HepG2 (cell line): Measurements from ENCODE around the gene NFYC. TPM values are rescaled to one million over a fixed set of nuclear protein-coding genes. Genes with fewer than 3 reads are reported as not detected.

ENCODE experiments used
- ATAC-seq: fragments of 200-7000 bp; cut with Tn5 transposase; 3 replicates; pipeline ENCODE4 v1.9.1; 2020; ENCODE audit warnings: mild to moderate bottlenecking, moderate library complexity
- BruUV-seq: library from RNA; stranded (reverse); fragments of 400-500 nt; replicated peaks from 2 replicates; lab custom pipeline; 2021; lab: Mats Ljungman, UMichigan
- CTCF ChIA-PET: fragments of 300-600 bp; formaldehyde crosslinking; extraction: SDS; loops from one replicate; lab custom pipeline; 2021; ENCODE audit warnings: low total read pairs, inconsistent platforms, low intra/inter-chr PET ratio; lab: Yijun Ruan, JAX
- POLR2A ChIA-PET: fragments of 350-600 bp; sonication (Branson Sonifier 250); formaldehyde crosslinking; loops from one replicate; lab custom pipeline; 2020; ENCODE audit warnings: antibody characterized with exemption, inconsistent platforms; lab: Yijun Ruan, JAX
- DNase-seq: peaks from one replicate; pipeline ENCODE4 v3.0.0-alpha.2; 2015; ENCODE audit warnings: low spot score
- FAIRE-seq: peaks from 3 replicates; lab custom pipeline; 2011; peaks lifted over from hg19 to GRCh38; lab: Jason Lieb, UNC
- H2AFZ ChIP-seq: one replicate; pipeline ENCODE4 v1.6.1; 2011; ENCODE audit warnings: low read length, inconsistent platforms
- H3K27ac ChIP-seq: fragments of 300-600 bp; 3 replicates; pipeline ENCODE4 v1.8.0; 2011; ENCODE audit warnings: mixed run types, mild to moderate bottlenecking, mixed read lengths, low read length, inconsistent platforms; ENCODE audit not compliant: insufficient read depth; ENCODE audit errors: extremely low read length
- H3K27me3 ChIP-seq, 2 experiments: fragments of 200-600 bp in 1 of 2; 2 replicates in 1 of 2; 3 replicates in 1 of 2; pipeline versions ENCODE4 v1.6.0 to v1.8.0; 2011; ENCODE audit warnings: low read length in 2 of 2, mild to moderate bottlenecking in 2 of 2, moderate library complexity in 2 of 2, inconsistent platforms in 1 of 2; ENCODE audit not compliant: insufficient read depth in 2 of 2, control insufficient read depth in 1 of 2
- H3K36me3 ChIP-seq, 2 experiments: fragments of 200-600 bp in 1 of 2; replicated peaks in 1 of 2; 2 replicates in 1 of 2; 3 replicates in 1 of 2; pipeline versions ENCODE4 v1.5.1 to v1.8.0; 2011; ENCODE audit warnings: low read length in 2 of 2, inconsistent platforms in 1 of 2; ENCODE audit not compliant: insufficient read depth in 2 of 2, control insufficient read depth in 1 of 2
- H3K4me1 ChIP-seq: 2 replicates; pipeline ENCODE4 v1.5.1; 2012; ENCODE audit warnings: low read length, inconsistent platforms; ENCODE audit not compliant: insufficient read depth
- H3K4me2 ChIP-seq: 2 replicates; pipeline ENCODE4 v1.6.0; 2011; ENCODE audit warnings: low read depth, low read length, inconsistent platforms
- H3K4me3 ChIP-seq, 3 experiments: fragments of 200-600 bp in 1 of 3; sonication (generic), shearing (Covaris generic) in 1 of 3; replicated peaks in 1 of 3; 2 replicates each; pipeline ENCODE4 v1.5.1; 2011 to 2016; ENCODE audit warnings: low read length in 3 of 3, inconsistent platforms in 2 of 3, low read depth in 2 of 3, mild to moderate bottlenecking in 2 of 3, control low read depth in 1 of 3, mixed read lengths in 1 of 3; ENCODE audit not compliant: insufficient read depth in 1 of 3
- H3K79me2 ChIP-seq: one replicate; pipeline ENCODE4 v1.6.1; 2011; ENCODE audit warnings: low read length, inconsistent platforms; ENCODE audit not compliant: insufficient read depth
- H3K9ac ChIP-seq: 2 replicates; pipeline ENCODE4 v1.6.0; 2011; ENCODE audit warnings: mild to moderate bottlenecking, low read depth, low read length, inconsistent platforms; ENCODE audit not compliant: insufficient read depth
- H3K9me3 ChIP-seq: 2 replicates; pipeline ENCODE4 v1.5.1; 2012; ENCODE audit warnings: mild to moderate bottlenecking, low read length
- H4K20me1 ChIP-seq: 2 replicates; pipeline ENCODE4 v1.6.0; 2011; ENCODE audit warnings: inconsistent platforms, mild to moderate bottlenecking, low read length, moderate library complexity; ENCODE audit not compliant: insufficient read depth
- CHD4 ChIP-seq: fragments of 200-600 bp; sonication (generic); IDR thresholded peaks from 2 replicates; pipeline ENCODE4 v1.7.0; 2017; ENCODE audit warnings: mild to moderate bottlenecking, low read length, borderline replicate concordance
- FIP1L1 ChIP-seq: fragments of 200-400 bp; formaldehyde crosslinking; IDR thresholded peaks from 2 replicates; pipeline ENCODE4 v1.6.1; 2018; ENCODE audit warnings: low read depth, mild to moderate bottlenecking, low read length, moderate library complexity, borderline replicate concordance; ENCODE audit not compliant: insufficient read depth
- HHEX ChIP-seq: IDR thresholded peaks from 2 replicates; pipeline ENCODE4 v1.6.1; 2016; ENCODE audit warnings: control low read depth
- ISX ChIP-seq: sonication (generic); formaldehyde crosslinking; conservative IDR thresholded peaks from 2 replicates; pipeline ENCODE4 v1.5.0; 2020; ENCODE audit warnings: missing genetic modification reagents
- JARID2 ChIP-seq: sonication (generic); formaldehyde crosslinking; IDR thresholded peaks from 2 replicates; pipeline ENCODE4 v1.8.1; 2023; ENCODE audit warnings: missing genetic modification reagents, inconsistent platforms; ENCODE audit not compliant: insufficient replicate concordance
- KLF9 ChIP-seq: IDR thresholded peaks from 2 replicates; pipeline ENCODE4 v1.6.1; 2016; ENCODE audit warnings: low read depth
- SSRP1 ChIP-seq: IDR thresholded peaks from 2 replicates; pipeline ENCODE4 v1.6.1; 2016; ENCODE audit warnings: control low read depth
- ZNF333 ChIP-seq: sonication (generic); formaldehyde crosslinking; IDR thresholded peaks from 2 replicates; pipeline ENCODE4 v1.4.0; 2020; ENCODE audit warnings: mild to moderate bottlenecking, missing genetic modification reagents, borderline replicate concordance
- ZNF782 ChIP-seq: sonication (generic); formaldehyde crosslinking; IDR thresholded peaks from 2 replicates; pipeline ENCODE4 v1.4.0; 2020; ENCODE audit warnings: missing genetic modification reagents, mild to moderate bottlenecking, borderline replicate concordance
- WGBS: methylation state at CpG from one replicate; pipeline ENCODE4 v1.1.6; 2017; ENCODE audit warnings: low lambda C conversion rate; 5-methylcytosine and 5-hydroxymethylcytosine counted together
- in situ Hi-C: cut with HindIII; loops from 2 replicates; pipeline ENCODE4 v1.10.0; 2017; ENCODE audit warnings: low pct_unique_long_range_greater_than_20kb; ENCODE audit not compliant: extremely low pct_ligation_motif_present
- intact Hi-C: fragments of 100-400 bp; cut with micrococcal nuclease; formaldehyde crosslinking; loops from one replicate; pipeline ENCODE4 v1.10.0; 2022; ENCODE audit not compliant: unreplicated experiment
- polyA plus RNA-seq, 8 experiments: library from polyadenylated mRNA; depleted of rRNA in 3 of 8; stranded (reverse) in 7 of 8; unstranded in 1 of 8; fragments of >200 nt; fragmentation: Illumina TruSeq in 4 of 8; extraction: Trizol in 4 of 8; gene quantifications; 2 replicates each; pipeline versions ENCODE4 v1.2.1 to v1.2.3, GENCODE V29; 2011 to 2016; ENCODE audit warnings: low read depth in 4 of 8, missing spikeins in 1 of 8, mixed read lengths in 1 of 8; ENCODE audit not compliant: insufficient read depth in 1 of 8
- total RNA-seq, 5 experiments: library from RNA; depleted of rRNA; stranded (reverse); fragments of >200 nt; fragmentation: Illumina TruSeq; extraction: Trizol; gene quantifications; 2 replicates each; pipeline ENCODE4 v1.2.3, GENCODE V29; 2016; ENCODE audit warnings: low read depth in 1 of 5
- TF ChIP-seq, protein P1 (sequence below): sonication (generic); formaldehyde crosslinking; IDR thresholded peaks from 2 replicates; pipeline ENCODE4 v1.8.0; 2022; ENCODE audit warnings: missing genetic modification reagents, mild to moderate bottlenecking, moderate library complexity, borderline replicate concordance
- TF ChIP-seq, protein P2 (sequence below): sonication (generic); formaldehyde crosslinking; IDR thresholded peaks from 2 replicates; pipeline ENCODE4 v1.4.0; 2020; ENCODE audit warnings: missing genetic modification reagents
- TF ChIP-seq, protein P3 (sequence below): sonication (generic); formaldehyde crosslinking; IDR thresholded peaks from 2 replicates; pipeline ENCODE4 v1.4.0; 2020; ENCODE audit warnings: mild to moderate bottlenecking, missing genetic modification reagents
- TF ChIP-seq, protein P4 (sequence below): sonication (generic); formaldehyde crosslinking; IDR thresholded peaks from 2 replicates; pipeline ENCODE4 v1.5.1; 2020; ENCODE audit warnings: mild to moderate bottlenecking, missing genetic modification reagents

Gene NFYC
- total and polyA plus RNA-seq, 2 of the 13 experiments (the other 11 are each of a cell fraction or from before 2014, with no cell fraction given) = 33.9 to 73.7 TPM

DNA sequence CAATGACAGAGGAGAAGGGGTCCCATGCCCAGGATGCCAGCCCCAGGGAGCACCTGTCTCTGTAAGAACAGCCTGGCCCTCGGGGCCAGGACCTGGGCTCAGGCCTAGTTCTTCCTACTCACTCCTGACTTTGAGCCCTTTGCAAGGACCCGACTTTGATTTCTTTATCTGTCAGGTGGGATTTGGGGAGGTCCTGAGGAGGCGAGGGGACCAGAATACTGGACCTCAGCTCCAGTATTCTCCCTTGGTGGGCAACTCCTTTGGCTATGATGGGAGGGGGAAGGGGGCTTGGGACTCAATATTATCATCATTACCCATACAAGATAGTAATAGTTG, 110.2 kb downstream of the NFYC start:
- no TSS peak for BruUV-seq
- intact Hi-C loops = no loop called here
- Histone ChIP-seq H2AFZ (no peak overlapping the region), H3K4me2 (peak overlapping the region; percentile 79), H3K9me3 (no peaks in the 10 kb centered on the region), H3K9ac (no peak overlapping the region), H3K4me3 (peak overlapping the region; percentile 31 to 58 (median 33); a peak in 4 of 6 replicates), H3K36me3 (no peaks in the 10 kb centered on the region), H3K79me2 (no peaks in the 10 kb centered on the region), H3K27ac (no peak overlapping the region), H3K27me3 (peaks cover 0 to 32% of the 10 kb centered on the region in 2 experiments; a peak in 4 of 5 replicates), H3K4me1 (peaks cover 24% of the 10 kb centered on the region), H4K20me1 (no peaks in the 10 kb centered on the region)
- CTCF ChIA-PET = no interaction called here
- FAIRE-seq (no peak), ATAC-seq (no peak), DNase-seq (no peak)
- in situ Hi-C loops = no loop called here
- WGBS = 32% methylated on average over 2 of the region's 3 CpGs
- POLR2A ChIA-PET = no interaction called here
- TF ChIP-seq FIP1L1 (no peak), ZNF333 (no peak), KLF9 (no peak), HHEX (no peak), ZNF782 (no peak), CHD4 (no peak), JARID2 (no peak), SSRP1 (CRISPR knock-in tag) (no peak), ISX (CRISPR knock-in tag) (no peak)
- TF ChIP-seq, protein P1, sequence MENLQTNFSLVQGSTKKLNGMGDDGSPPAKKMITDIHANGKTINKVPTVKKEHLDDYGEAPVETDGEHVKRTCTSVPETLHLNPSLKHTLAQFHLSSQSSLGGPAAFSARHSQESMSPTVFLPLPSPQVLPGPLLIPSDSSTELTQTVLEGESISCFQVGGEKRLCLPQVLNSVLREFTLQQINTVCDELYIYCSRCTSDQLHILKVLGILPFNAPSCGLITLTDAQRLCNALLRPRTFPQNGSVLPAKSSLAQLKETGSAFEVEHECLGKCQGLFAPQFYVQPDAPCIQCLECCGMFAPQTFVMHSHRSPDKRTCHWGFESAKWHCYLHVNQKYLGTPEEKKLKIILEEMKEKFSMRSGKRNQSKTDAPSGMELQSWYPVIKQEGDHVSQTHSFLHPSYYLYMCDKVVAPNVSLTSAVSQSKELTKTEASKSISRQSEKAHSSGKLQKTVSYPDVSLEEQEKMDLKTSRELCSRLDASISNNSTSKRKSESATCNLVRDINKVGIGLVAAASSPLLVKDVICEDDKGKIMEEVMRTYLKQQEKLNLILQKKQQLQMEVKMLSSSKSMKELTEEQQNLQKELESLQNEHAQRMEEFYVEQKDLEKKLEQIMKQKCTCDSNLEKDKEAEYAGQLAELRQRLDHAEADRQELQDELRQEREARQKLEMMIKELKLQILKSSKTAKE (CRISPR knock-in tag) = no peak
- TF ChIP-seq, protein P2, sequence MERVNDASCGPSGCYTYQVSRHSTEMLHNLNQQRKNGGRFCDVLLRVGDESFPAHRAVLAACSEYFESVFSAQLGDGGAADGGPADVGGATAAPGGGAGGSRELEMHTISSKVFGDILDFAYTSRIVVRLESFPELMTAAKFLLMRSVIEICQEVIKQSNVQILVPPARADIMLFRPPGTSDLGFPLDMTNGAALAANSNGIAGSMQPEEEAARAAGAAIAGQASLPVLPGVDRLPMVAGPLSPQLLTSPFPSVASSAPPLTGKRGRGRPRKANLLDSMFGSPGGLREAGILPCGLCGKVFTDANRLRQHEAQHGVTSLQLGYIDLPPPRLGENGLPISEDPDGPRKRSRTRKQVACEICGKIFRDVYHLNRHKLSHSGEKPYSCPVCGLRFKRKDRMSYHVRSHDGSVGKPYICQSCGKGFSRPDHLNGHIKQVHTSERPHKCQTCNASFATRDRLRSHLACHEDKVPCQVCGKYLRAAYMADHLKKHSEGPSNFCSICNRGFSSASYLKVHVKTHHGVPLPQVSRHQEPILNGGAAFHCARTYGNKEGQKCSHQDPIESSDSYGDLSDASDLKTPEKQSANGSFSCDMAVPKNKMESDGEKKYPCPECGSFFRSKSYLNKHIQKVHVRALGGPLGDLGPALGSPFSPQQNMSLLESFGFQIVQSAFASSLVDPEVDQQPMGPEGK (CRISPR knock-in tag) = no peak
- TF ChIP-seq, protein P3, sequence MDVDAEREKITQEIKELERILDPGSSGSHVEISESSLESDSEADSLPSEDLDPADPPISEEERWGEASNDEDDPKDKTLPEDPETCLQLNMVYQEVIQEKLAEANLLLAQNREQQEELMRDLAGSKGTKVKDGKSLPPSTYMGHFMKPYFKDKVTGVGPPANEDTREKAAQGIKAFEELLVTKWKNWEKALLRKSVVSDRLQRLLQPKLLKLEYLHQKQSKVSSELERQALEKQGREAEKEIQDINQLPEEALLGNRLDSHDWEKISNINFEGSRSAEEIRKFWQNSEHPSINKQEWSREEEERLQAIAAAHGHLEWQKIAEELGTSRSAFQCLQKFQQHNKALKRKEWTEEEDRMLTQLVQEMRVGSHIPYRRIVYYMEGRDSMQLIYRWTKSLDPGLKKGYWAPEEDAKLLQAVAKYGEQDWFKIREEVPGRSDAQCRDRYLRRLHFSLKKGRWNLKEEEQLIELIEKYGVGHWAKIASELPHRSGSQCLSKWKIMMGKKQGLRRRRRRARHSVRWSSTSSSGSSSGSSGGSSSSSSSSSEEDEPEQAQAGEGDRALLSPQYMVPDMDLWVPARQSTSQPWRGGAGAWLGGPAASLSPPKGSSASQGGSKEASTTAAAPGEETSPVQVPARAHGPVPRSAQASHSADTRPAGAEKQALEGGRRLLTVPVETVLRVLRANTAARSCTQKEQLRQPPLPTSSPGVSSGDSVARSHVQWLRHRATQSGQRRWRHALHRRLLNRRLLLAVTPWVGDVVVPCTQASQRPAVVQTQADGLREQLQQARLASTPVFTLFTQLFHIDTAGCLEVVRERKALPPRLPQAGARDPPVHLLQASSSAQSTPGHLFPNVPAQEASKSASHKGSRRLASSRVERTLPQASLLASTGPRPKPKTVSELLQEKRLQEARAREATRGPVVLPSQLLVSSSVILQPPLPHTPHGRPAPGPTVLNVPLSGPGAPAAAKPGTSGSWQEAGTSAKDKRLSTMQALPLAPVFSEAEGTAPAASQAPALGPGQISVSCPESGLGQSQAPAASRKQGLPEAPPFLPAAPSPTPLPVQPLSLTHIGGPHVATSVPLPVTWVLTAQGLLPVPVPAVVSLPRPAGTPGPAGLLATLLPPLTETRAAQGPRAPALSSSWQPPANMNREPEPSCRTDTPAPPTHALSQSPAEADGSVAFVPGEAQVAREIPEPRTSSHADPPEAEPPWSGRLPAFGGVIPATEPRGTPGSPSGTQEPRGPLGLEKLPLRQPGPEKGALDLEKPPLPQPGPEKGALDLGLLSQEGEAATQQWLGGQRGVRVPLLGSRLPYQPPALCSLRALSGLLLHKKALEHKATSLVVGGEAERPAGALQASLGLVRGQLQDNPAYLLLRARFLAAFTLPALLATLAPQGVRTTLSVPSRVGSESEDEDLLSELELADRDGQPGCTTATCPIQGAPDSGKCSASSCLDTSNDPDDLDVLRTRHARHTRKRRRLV (CRISPR knock-in tag) = no peak
- TF ChIP-seq, protein P4, sequence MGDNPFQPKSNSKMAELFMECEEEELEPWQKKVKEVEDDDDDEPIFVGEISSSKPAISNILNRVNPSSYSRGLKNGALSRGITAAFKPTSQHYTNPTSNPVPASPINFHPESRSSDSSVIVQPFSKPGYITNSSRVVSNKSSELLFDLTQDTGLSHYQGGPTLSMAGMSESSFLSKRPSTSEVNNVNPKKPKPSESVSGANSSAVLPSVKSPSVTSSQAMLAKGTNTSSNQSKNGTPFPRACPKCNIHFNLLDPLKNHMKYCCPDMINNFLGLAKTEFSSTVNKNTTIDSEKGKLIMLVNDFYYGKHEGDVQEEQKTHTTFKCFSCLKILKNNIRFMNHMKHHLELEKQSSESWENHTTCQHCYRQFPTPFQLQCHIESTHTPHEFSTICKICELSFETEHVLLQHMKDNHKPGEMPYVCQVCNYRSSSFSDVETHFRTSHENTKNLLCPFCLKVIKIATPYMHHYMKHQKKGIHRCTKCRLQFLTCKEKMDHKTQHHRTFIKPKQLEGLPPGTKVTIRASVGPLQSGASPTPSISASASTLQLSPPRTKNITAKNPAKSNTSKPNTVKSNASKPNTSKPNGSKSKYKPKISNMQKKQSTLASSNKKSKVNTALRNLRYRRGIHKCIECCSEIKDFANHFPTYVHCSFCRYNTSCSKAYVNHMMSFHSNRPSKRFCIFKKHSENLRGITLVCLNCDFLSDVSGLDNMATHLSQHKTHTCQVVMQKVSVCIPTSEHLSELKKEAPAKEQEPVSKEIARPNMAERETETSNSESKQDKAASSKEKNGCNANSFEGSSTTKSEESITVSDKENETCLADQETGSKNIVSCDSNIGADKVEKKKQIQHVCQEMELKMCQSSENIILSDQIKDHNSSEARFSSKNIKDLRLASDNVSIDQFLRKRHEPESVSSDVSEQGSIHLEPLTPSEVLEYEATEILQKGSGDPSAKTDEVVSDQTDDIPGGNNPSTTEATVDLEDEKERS = no peak
